MM.1S (cell line): ENCODE measurements around the gene COBL.

Source experiments
- EZH2 ChIP-seq: fragments of 300-600 bp; sonication (generic); optimal IDR thresholded peaks from 2 replicates; pipeline ENCODE3; 2017; ENCODE audit warnings: low read depth, mild to moderate bottlenecking, antibody characterized with exemption, low read length, mixed read lengths
- EZH2phosphoT487 ChIP-seq: fragments of 300-600 bp; sonication (generic); IDR thresholded peaks from 2 replicates; pipeline ENCODE4 v1.6.1; 2018; ENCODE audit warnings: antibody characterized with exemption, low read length
- TF ChIP-seq, protein P1 (sequence below): fragments of 300-600 bp; sonication (generic); IDR thresholded peaks from 2 replicates; pipeline ENCODE4 v1.5.1; 2016; ENCODE audit warnings: antibody characterized with exemption, low read length, mixed read lengths

DNA sequence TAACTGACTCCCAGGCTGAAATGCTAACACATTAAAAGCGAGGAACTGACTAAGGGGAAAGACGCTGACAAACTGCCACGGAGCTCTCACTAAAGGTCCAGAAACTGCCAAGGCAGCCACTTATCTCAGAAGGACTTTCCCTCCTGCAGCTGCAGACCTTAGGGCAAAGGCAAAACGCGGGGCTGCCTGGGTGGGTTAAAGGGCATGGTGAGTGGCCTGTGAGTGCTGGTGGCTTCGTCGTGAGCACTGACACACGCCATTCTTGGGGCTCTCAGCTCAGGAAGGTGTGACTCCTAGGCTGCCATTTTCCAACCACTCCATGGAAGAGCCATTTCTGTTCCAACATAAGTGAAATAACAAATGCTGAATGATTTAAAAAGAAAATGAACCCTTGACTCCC, 232.5 kb downstream of the COBL start:
- TF ChIP-seq, protein P1, sequence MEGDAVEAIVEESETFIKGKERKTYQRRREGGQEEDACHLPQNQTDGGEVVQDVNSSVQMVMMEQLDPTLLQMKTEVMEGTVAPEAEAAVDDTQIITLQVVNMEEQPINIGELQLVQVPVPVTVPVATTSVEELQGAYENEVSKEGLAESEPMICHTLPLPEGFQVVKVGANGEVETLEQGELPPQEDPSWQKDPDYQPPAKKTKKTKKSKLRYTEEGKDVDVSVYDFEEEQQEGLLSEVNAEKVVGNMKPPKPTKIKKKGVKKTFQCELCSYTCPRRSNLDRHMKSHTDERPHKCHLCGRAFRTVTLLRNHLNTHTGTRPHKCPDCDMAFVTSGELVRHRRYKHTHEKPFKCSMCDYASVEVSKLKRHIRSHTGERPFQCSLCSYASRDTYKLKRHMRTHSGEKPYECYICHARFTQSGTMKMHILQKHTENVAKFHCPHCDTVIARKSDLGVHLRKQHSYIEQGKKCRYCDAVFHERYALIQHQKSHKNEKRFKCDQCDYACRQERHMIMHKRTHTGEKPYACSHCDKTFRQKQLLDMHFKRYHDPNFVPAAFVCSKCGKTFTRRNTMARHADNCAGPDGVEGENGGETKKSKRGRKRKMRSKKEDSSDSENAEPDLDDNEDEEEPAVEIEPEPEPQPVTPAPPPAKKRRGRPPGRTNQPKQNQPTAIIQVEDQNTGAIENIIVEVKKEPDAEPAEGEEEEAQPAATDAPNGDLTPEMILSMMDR = no peak
- TF ChIP-seq EZH2phosphoT487 (no peak), EZH2 (no peak)
